Heart left ventricle (tissue), 16 donors: ENCODE measurements around the gene PLIN5. TPM values are rescaled to one million over a fixed set of nuclear protein-coding genes. Genes with fewer than 3 reads are reported as not detected.

Experiments
- ATAC-seq, 4 donors: fragments of 200-7000 bp; cut with Tn5 transposase; one replicate each; pipeline ENCODE4 v1.9.1; 2020 to 2022; ENCODE audit warnings: moderate library complexity in 4 of 4, mild to moderate bottlenecking in 3 of 4, moderate number of reproducible peaks in 1 of 4
- DNase-seq, 5 donors: peaks; one replicate each; pipeline ENCODE4 v3.0.0-alpha.2; 2020
- H3K27ac ChIP-seq, 12 donors: fragments of 200-600 bp; sonication (generic) in 4 of 12; one replicate each; pipeline versions ENCODE4 v1.5.0 to v1.8.0; 2016 to 2022; ENCODE audit warnings: mild to moderate bottlenecking in 2 of 12
- H3K27me3 ChIP-seq, 9 donors: fragments of 200-600 bp; sonication (generic) in 2 of 9; one replicate each; pipeline versions ENCODE4 v1.5.1 to v1.8.0; 2016 to 2022; ENCODE audit warnings: mild to moderate bottlenecking in 3 of 9
- H3K36me3 ChIP-seq, 9 donors: fragments of 200-600 bp; sonication (generic) in 2 of 9; one replicate each; pipeline versions ENCODE4 v1.5.0 to v1.8.0; 2018 to 2022; ENCODE audit warnings: mild to moderate bottlenecking in 2 of 9
- H3K4me1 ChIP-seq, 12 donors: fragments of 200-600 bp; sonication (generic) in 4 of 12; one replicate each; pipeline versions ENCODE4 v1.5.0 to v1.8.0; 2016 to 2022; ENCODE audit warnings: mild to moderate bottlenecking in 3 of 12
- H3K4me3 ChIP-seq, 12 donors: fragments of 200-600 bp; sonication (generic) in 4 of 12; one replicate each; pipeline versions ENCODE4 v1.5.0 to v1.8.0; 2017 to 2022; ENCODE audit warnings: mild to moderate bottlenecking in 9 of 12, moderate library complexity in 4 of 12
- H3K9me3 ChIP-seq, 12 donors: fragments of 200-600 bp; sonication (generic) in 4 of 12; one replicate each; pipeline versions ENCODE4 v1.5.0 to v1.8.0; 2016 to 2022; ENCODE audit warnings: mild to moderate bottlenecking in 1 of 12
- CTCF ChIP-seq, 12 donors: fragments of 200-600 bp; sonication (generic) in 4 of 12; IDR thresholded peaks; one replicate each; pipeline versions ENCODE4 v1.5.0 to v1.8.0; 2018 to 2022; ENCODE audit warnings: antibody characterized with exemption in 12 of 12, mild to moderate bottlenecking in 5 of 12
- POLR2A ChIP-seq, 2 donors: fragments of 450-650 bp; IDR thresholded peaks; one replicate each; pipeline ENCODE4 v1.6.1; 2017; ENCODE audit warnings: antibody characterized with exemption in 2 of 2, mild to moderate bottlenecking in 2 of 2, moderate library complexity in 2 of 2
- WGBS, 4 donors: extraction: QIAGEN DNeasy Blood & Tissue Kit in 2 of 4; methylation state at CpG; one replicate each; pipeline versions ENCODE4 v1.1.5 to v1.1.7; 2013 to 2018; 5-methylcytosine and 5-hydroxymethylcytosine counted together
- intact Hi-C, 10 donors: fragments of 100-400 bp; cut with DNase I; formaldehyde crosslinking; loops; one replicate each; pipeline versions ENCODE4 v1.11.1 to v1.14.2; 2022
- polyA plus RNA-seq, 2 donors: library from polyadenylated mRNA; stranded (reverse); fragments of 200-250 nt; gene quantifications; one replicate each; pipeline ENCODE4 v1.2.3, GENCODE V29; 2013
- total RNA-seq, 9 donors: library from RNA; depleted of rRNA in 2 of 9; stranded (reverse); fragments of >200 nt in 2 of 9; fragmentation: NEBNext Ultra II Directional in 3 of 9; extraction: Animal tissue kit (Norgen Biotek cat#: 25700) in 3 of 9; gene quantifications; one replicate each; pipeline versions ENCODE4 v1.1.0 to v1.2.4, GENCODE V29; 2016 to 2023
- donor health status: ischemic (EF 13 %, LVEDD 7.1; RV severe dilation, severe dysfunction).
- donor health status: healthy with polysubstance abuse.
- donor health status: DM: no; HTN: yes; CAD: no.
- donor health status: DM: no; HTN: no; CAD: no.
- donor health status: ischemic (EF 25% LVEDD 6.9; RV normal size, moderate dysfunction).
- donor health status: ischemic (EF 25% LVEDD 5.7; RV mildly dilated, moderate dysfunction).
- donor health status: healthy.
- donor health status: DM: yes; HTN: yes; CAD: no.
- donor health status: ischemic (EF 35%, LVEDD 5.7; RV mildly dilated, moderate dysfunction).
- donor health status: nonischemic (EF 11% LVEDD 7.7; RV severe dilation, severe dysfunction).
- donor health status: DM: yes; HTN: yes; CAD: no.
- donor health status: PGD.
- donor health status: ischemic (EF 29% LVEDD 5.4; RV normal size, mild dysfunction).
- donor health status: nonischemic (EF 23%, LVEDD 6.1; RV moderate dilation, normal function).

Gene PLIN5
- total and polyA plus RNA-seq, 11 donors: 17.5 to 88.6 (median 42.7) TPM

- ATAC-seq (no peak), DNase-seq (peak in 1 of 5 donors; percentile 31)
- H3K4me1 ChIP-seq: peaks cover 3 to 32% (median 12%) of the 10 kb centered on the region in 12 donors
- H3K27me3 ChIP-seq: peaks cover 20 to 78% (median 32%) of the 10 kb centered on the region in 9 donors
- peak overlapping the region in 6 of 12 donors; percentile 22 to 55 (median 50) for H3K4me3 ChIP-seq
- no peaks in the 10 kb centered on the region for H3K36me3 ChIP-seq
- TF ChIP-seq CTCF (IDR thresholded peaks at IDR 0.05): no peak
- no peak for TF ChIP-seq POLR2A (IDR thresholded peaks at IDR 0.05)
- WGBS, 4 donors: 13 to 42% (median 23%) methylated on average over 18 to 57 of the region's 57 CpGs
- H3K27ac ChIP-seq: no peak overlapping the region
- intact Hi-C loops: no loop called here
- H3K9me3 ChIP-seq: no peaks in the 10 kb centered on the region
These were observed 46.9 kb upstream of the PLIN5 start for GRCh38 chr19:4581666-4582553.

GRCh38 chr19:4580961-4581665 is 46.1 kb upstream of the PLIN5 start:
- WGBS, 4 donors: 0 to 1% (median 1%) methylated on average over 11 to 62 of the region's 62 CpGs
- peaks cover 3 to 32% (median 12%) of the 10 kb centered on the region in 12 donors for H3K4me1 ChIP-seq
- no peaks in the 10 kb centered on the region for H3K36me3 ChIP-seq
- intact Hi-C loops: no loop called here
- ATAC-seq (no peak), DNase-seq (no peak)
- H3K4me3 ChIP-seq: peak overlapping the region in 11 of 12 donors; percentile 22 to 55 (median 47)
- H3K27ac ChIP-seq: peak overlapping the region in 1 of 12 donors; percentile 52
- H3K27me3 ChIP-seq: peaks cover 20 to 75% (median 32%) of the 10 kb centered on the region in 9 donors
- TF ChIP-seq CTCF (IDR thresholded peaks at IDR 0.05) (no peak), POLR2A (IDR thresholded peaks at IDR 0.05) (no peak)
- no peaks in the 10 kb centered on the region for H3K9me3 ChIP-seq

- no peak for TF ChIP-seq POLR2A (IDR thresholded peaks at IDR 0.05)
- TF ChIP-seq CTCF (IDR thresholded peaks at IDR 0.05): peak in 2 of 12 donors; percentile 4 to 13
- intact Hi-C loops: no loop called here
- H3K27me3 ChIP-seq: peaks cover 19 to 74% (median 31%) of the 10 kb centered on the region in 9 donors
These were observed 45.2 kb upstream of the PLIN5 start for GRCh38 chr19:4580021-4580901.

More at GRCh38 chr19:4580021-4580901, 45.2 kb upstream of the PLIN5 start:
- H3K4me1 ChIP-seq: peaks cover 3 to 38% (median 15%) of the 10 kb centered on the region in 12 donors
- H3K36me3 ChIP-seq: no peaks in the 10 kb centered on the region
- peak overlapping the region in 3 of 12 donors; percentile 19 to 52 (median 33) for H3K27ac ChIP-seq
- ATAC-seq (no peak), DNase-seq (no peak)
- 5 to 11% (median 6%) methylated on average over 22 to 50 of the region's 50 CpGs for WGBS, 4 donors
- no peaks in the 10 kb centered on the region for H3K9me3 ChIP-seq
- peak overlapping the region in 11 of 12 donors; percentile 12 to 55 (median 47) for H3K4me3 ChIP-seq
